Smooth muscle cell (in vitro differentiated cells): ENCODE results near the gene RHOV. TPM values are rescaled to one million over a fixed set of nuclear protein-coding genes. Genes with fewer than 3 reads are reported as not detected.

ENCODE experiments used
- DNase-seq: peaks from one replicate; lab custom pipeline; 2025; ENCODE audit not compliant: unreplicated experiment; lab: John Stamatoyannopoulos, UW
- H2AFZ ChIP-seq: fragments of 200-600 bp; sonication (generic); 2 replicates; pipeline ENCODE4 v1.6.0; 2016; ENCODE audit warnings: antibody characterized with exemption, low read depth, mild to moderate bottlenecking
- H3F3A ChIP-seq: fragments of 200-600 bp; sonication (generic); 2 replicates; pipeline ENCODE4 v1.6.0; 2017; ENCODE audit warnings: antibody characterized with exemption, low read depth
- H3K27ac ChIP-seq: fragments of 200-600 bp; sonication (generic); 2 replicates; pipeline ENCODE4 v1.5.1; 2016; ENCODE audit warnings: low read depth, mild to moderate bottlenecking
- H3K27me3 ChIP-seq: fragments of 200-600 bp; sonication (generic); 2 replicates; pipeline ENCODE4 v1.6.1; 2016; ENCODE audit warnings: low read depth, mild to moderate bottlenecking
- H3K36me3 ChIP-seq: fragments of 200-600 bp; sonication (generic); 2 replicates; pipeline ENCODE4 v1.5.1; 2016; ENCODE audit warnings: low read depth
- H3K4me1 ChIP-seq: fragments of 200-600 bp; sonication (generic); 2 replicates; pipeline ENCODE4 v1.5.1; 2016; ENCODE audit warnings: low read depth
- H3K4me2 ChIP-seq: fragments of 200-600 bp; sonication (generic); 2 replicates; pipeline ENCODE4 v1.6.0; 2016; ENCODE audit warnings: mild to moderate bottlenecking
- H3K4me3 ChIP-seq: fragments of 200-600 bp; sonication (generic); 2 replicates; pipeline ENCODE4 v1.5.1; 2016; ENCODE audit warnings: mild to moderate bottlenecking
- H3K79me2 ChIP-seq: fragments of 200-600 bp; sonication (generic); 2 replicates; pipeline ENCODE4 v1.6.0; 2016; ENCODE audit warnings: low read depth, mild to moderate bottlenecking
- H3K9ac ChIP-seq: fragments of 200-600 bp; sonication (generic); 2 replicates; pipeline ENCODE4 v1.6.0; 2016; ENCODE audit warnings: low read depth
- H3K9me3 ChIP-seq: fragments of 200-600 bp; sonication (generic); replicated peaks from 2 replicates; pipeline ENCODE4 v1.5.1; 2016; ENCODE audit warnings: low read depth
- H4K20me1 ChIP-seq: fragments of 200-600 bp; sonication (generic); 2 replicates; pipeline ENCODE4 v1.6.0; 2016; ENCODE audit warnings: low read depth
- WGBS: methylation state at CpG from one replicate; pipeline ENCODE4 v1.1.7; 2016; ENCODE audit warnings: low lambda C conversion rate; 5-methylcytosine and 5-hydroxymethylcytosine counted together
- polyA plus RNA-seq: library from polyadenylated mRNA; unstranded; fragments of >200 nt; fragmentation: Nextera tagmentation; extraction: Ambion mirVana; gene quantifications from 2 replicates; pipeline ENCODE4 v1.2.1, GENCODE V29; 2016
- total RNA-seq: library from RNA; depleted of rRNA; stranded (reverse); fragments of >200 nt; gene quantifications from 2 replicates; pipeline ENCODE4 v1.2.3, GENCODE V29; 2014
- TF ChIP-seq, protein P1 (sequence below): fragments of 200-600 bp; sonication (generic); IDR thresholded peaks from 2 replicates; pipeline ENCODE4 v1.5.1; 2017; ENCODE audit warnings: borderline replicate concordance, mild to moderate bottlenecking, antibody characterized with exemption; ENCODE audit not compliant: insufficient read depth, poor library complexity, severe bottlenecking

Gene RHOV
- total and polyA plus RNA-seq, 2 experiments from 2014 or later: 3.0 to 3.3 TPM

DNA sequence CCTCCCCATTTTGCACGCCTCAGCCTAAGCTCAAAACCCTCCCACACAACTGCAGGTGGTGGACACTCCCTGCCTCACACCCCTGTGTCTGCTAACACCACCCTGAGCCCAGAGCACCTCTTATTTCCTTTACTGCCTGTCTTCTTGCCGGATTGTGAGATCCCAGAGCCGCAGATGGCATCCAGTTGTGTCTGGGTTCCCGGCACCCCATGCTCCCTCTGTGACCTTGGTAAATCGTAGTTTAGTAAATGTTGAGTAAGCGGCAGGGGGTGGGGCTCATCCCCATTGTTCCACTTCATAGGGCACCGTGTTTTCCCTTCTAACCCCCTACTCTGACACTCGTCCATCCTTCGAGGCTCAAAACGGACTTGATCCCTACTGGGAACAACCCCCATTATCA, 15.3 kb downstream of the RHOV start:
- Histone ChIP-seq H3K9me3 (no peaks in the 10 kb centered on the region), H4K20me1 (no peaks in the 10 kb centered on the region), H3K4me1 (no peaks in the 10 kb centered on the region), H3K79me2 (no peaks in the 10 kb centered on the region), H3K4me3 (no peak overlapping the region), H3K27ac (no peak overlapping the region), H3K4me2 (no peak overlapping the region), H3K9ac (no peak overlapping the region), H2AFZ (no peak overlapping the region), H3K36me3 (no peaks in the 10 kb centered on the region), H3F3A (no peaks in the 10 kb centered on the region), H3K27me3 (no peaks in the 10 kb centered on the region)
- DNase-seq: no peak
- TF ChIP-seq, protein P1, sequence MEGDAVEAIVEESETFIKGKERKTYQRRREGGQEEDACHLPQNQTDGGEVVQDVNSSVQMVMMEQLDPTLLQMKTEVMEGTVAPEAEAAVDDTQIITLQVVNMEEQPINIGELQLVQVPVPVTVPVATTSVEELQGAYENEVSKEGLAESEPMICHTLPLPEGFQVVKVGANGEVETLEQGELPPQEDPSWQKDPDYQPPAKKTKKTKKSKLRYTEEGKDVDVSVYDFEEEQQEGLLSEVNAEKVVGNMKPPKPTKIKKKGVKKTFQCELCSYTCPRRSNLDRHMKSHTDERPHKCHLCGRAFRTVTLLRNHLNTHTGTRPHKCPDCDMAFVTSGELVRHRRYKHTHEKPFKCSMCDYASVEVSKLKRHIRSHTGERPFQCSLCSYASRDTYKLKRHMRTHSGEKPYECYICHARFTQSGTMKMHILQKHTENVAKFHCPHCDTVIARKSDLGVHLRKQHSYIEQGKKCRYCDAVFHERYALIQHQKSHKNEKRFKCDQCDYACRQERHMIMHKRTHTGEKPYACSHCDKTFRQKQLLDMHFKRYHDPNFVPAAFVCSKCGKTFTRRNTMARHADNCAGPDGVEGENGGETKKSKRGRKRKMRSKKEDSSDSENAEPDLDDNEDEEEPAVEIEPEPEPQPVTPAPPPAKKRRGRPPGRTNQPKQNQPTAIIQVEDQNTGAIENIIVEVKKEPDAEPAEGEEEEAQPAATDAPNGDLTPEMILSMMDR: no peak
- 84% methylated on average over 10 of the region's 10 CpGs for WGBS

DNA sequence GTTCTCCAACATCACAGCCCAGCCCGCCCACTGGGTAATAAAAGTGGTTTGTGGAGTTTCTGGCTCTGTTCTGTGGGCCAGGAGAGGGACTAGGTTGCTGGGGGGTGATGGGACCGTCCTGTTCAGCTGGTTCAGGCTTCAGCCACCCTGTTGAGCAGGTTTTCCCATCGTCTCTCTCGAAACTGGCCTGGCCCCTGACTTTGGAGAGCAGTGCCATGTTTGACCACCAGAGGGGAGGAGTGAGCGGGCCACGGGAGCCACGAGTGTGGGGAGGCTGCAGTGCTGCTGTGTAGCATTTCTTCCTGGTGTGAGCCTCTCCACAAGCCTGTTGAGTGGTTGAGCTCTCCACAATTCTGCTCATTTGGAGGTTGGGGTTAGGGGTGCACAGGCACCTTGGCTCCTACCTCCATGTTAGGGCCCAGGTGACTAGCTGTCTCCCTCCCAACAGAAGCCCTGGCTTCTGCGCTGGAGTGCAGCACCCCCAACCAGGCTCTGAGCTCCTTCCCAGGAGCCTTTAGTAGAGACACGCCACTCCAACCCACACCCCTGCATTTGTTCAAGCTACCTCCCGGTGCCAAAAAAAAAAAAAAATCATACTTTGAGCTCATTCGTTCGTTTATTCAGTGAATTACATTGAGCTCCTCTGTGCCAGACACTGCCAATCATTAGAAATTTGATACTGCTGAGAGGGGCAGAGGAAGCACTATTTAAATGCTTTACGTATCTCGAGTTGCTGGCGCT, 16.3 kb downstream of the RHOV start:
- no peaks in the 10 kb centered on the region for H3K4me1 ChIP-seq
- WGBS: 49% methylated on average over 15 of the region's 15 CpGs
- no peaks in the 10 kb centered on the region for H4K20me1 ChIP-seq
- H3K4me3 ChIP-seq: no peak overlapping the region
- H3F3A ChIP-seq: no peaks in the 10 kb centered on the region
- H3K9me3 ChIP-seq: no peaks in the 10 kb centered on the region
- no peaks in the 10 kb centered on the region for H3K79me2 ChIP-seq
- H3K27me3 ChIP-seq: no peaks in the 10 kb centered on the region
- peak overlapping the region; percentile 66 for H3K27ac ChIP-seq
- no peak overlapping the region for H2AFZ ChIP-seq
- no peaks in the 10 kb centered on the region for H3K36me3 ChIP-seq
- no peak overlapping the region for H3K9ac ChIP-seq
- TF ChIP-seq, protein P1: peak; percentile 94
- peak; percentile 61 for DNase-seq
- H3K4me2 ChIP-seq: no peak overlapping the region

- H3F3A ChIP-seq: no peaks in the 10 kb centered on the region
- H3K79me2 ChIP-seq: no peaks in the 10 kb centered on the region
- no peak overlapping the region for H3K4me3 ChIP-seq
- 93% methylated on average over 8 of the region's 8 CpGs for WGBS
- no peaks in the 10 kb centered on the region for H3K4me1 ChIP-seq
- no peak overlapping the region for H3K4me2 ChIP-seq
- H4K20me1 ChIP-seq: no peaks in the 10 kb centered on the region
- H3K9me3 ChIP-seq: no peaks in the 10 kb centered on the region
- peak overlapping the region; percentile 66 for H3K27ac ChIP-seq
- H2AFZ ChIP-seq: no peak overlapping the region
- no peaks in the 10 kb centered on the region for H3K27me3 ChIP-seq
- DNase-seq: no peak
- H3K9ac ChIP-seq: no peak overlapping the region
- TF ChIP-seq, protein P1: no peak
- H3K36me3 ChIP-seq: no peaks in the 10 kb centered on the region
Measured at GRCh38 chr15:40856746-40857145, 17.3 kb downstream of the RHOV start.

DNA sequence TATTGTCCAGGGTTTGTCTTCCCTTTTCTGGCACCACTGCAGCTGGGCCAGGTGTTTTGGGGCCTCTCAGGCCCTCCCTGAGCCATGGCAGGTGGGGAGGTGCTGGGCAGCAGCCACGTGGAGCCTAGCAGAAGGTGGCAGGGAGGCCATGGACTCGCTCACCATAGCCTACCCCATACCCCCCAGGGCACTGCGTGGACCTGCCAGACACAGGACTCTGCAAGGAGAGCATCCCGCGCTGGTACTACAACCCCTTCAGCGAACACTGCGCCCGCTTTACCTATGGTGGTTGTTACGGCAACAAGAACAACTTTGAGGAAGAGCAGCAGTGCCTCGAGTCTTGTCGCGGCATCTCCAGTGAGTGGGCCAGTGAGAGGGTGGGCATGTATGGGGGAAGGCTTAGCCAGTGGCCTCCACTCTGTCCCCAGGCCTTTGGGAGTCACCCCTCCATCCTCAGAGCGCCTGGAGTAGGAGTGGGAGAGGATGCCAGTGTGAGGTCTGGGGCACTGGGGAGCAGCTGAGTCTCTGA, 18.3 kb downstream of the RHOV start:
- Histone ChIP-seq H4K20me1 (no peaks in the 10 kb centered on the region), H3F3A (no peaks in the 10 kb centered on the region), H3K27ac (no peak overlapping the region), H3K36me3 (no peaks in the 10 kb centered on the region), H3K4me1 (no peaks in the 10 kb centered on the region), H3K4me3 (no peak overlapping the region), H3K4me2 (no peak overlapping the region), H3K79me2 (no peaks in the 10 kb centered on the region), H3K9me3 (no peaks in the 10 kb centered on the region), H3K9ac (no peak overlapping the region), H2AFZ (no peak overlapping the region), H3K27me3 (no peaks in the 10 kb centered on the region)
- WGBS: 93% methylated on average over 13 of the region's 13 CpGs
- TF ChIP-seq, protein P1: no peak
- DNase-seq: no peak
